ENCODE data around the gene MAB21L2. TPM values are rescaled to one million over a fixed set of nuclear protein-coding genes. Genes with fewer than 3 reads are reported as not detected.

Gene MAB21L2
- total and polyA plus RNA-seq, 2 of the 8 experiments (the other 6 are each of a cell fraction or from before 2014, with no cell fraction given) = 0.03 TPM; not detected in 1

- Histone ChIP-seq H4K8ac (ENCODE audit: extremely low read depth, insufficient read depth, low read length) (no peak overlapping the region), H3K4ac (replicated peaks; ENCODE audit: insufficient read length, low read depth, low read length) (no peak overlapping the region), H3K4me3 (ENCODE audit: extremely low read depth in 1 of 4, insufficient read depth in 2 of 4, low read depth in 3 of 4, low read length in 4 of 4) (no peak overlapping the region; a peak in 1 of 8 replicates), H3K79me2 (ENCODE audit: control insufficient read depth in 1 of 2, insufficient read depth in 2 of 2, low read length in 2 of 2) (no peaks in the 10 kb centered on the region), H3K4me2 (ENCODE audit: insufficient read depth in 1 of 2, low read depth in 2 of 2, low read length in 2 of 2) (peak overlapping the region in 1 of 2 experiments; percentile 80; a peak in 2 of 4 replicates), H3K9me3 (ENCODE audit: insufficient read depth in 2 of 2, low read depth in 1 of 2, low read length in 1 of 2) (no peaks in the 10 kb centered on the region), H2BK15ac (ENCODE audit: low read length) (no peak overlapping the region), H2BK20ac (ENCODE audit: low read length) (no peak overlapping the region), H2BK12ac (ENCODE audit: low read depth, low read length) (no peak overlapping the region), H3K36me3 (ENCODE audit: control insufficient read depth in 2 of 4, insufficient read depth in 4 of 4, low read length in 3 of 4) (no peaks in the 10 kb centered on the region; a peak in 2 of 8 replicates), H2BK120ac (replicated peaks; ENCODE audit: low read depth, low read length) (no peak overlapping the region), H4K91ac (replicated peaks; ENCODE audit: insufficient read length, low read length) (no peak overlapping the region), H3K27me3 (replicated peaks in 1 of 4; ENCODE audit: control insufficient read depth in 3 of 4, extremely low read depth in 1 of 4, insufficient read depth in 3 of 4, low read length in 3 of 4) (peaks cover 0 to 1% (median 0%) of the 10 kb centered on the region in 4 experiments; a peak in 2 of 7 replicates), H2BK5ac (ENCODE audit: low read depth, low read length) (no peak overlapping the region), H4K20me1 (replicated peaks in 1 of 2; ENCODE audit: control insufficient read depth in 1 of 2, insufficient read depth in 2 of 2, low read length in 2 of 2) (no peaks in the 10 kb centered on the region), H3K79me1 (ENCODE audit: low read depth, low read length) (no peaks in the 10 kb centered on the region), H3K14ac (ENCODE audit: insufficient read length) (no peak overlapping the region), H2AK5ac (ENCODE audit: low read depth, low read length) (no peak overlapping the region), H3K4me1 (replicated peaks in 1 of 4; ENCODE audit: control insufficient read depth in 3 of 4, insufficient read depth in 4 of 4, low read length in 3 of 4) (peaks cover 0 to 13% (median 5%) of the 10 kb centered on the region in 4 experiments; a peak in 4 of 7 replicates), H3K9ac (replicated peaks in 1 of 4; ENCODE audit: extremely low read depth in 1 of 4, low read depth in 3 of 4, low read length in 3 of 4) (no peak overlapping the region), H3K23ac (ENCODE audit: insufficient read length) (no peak overlapping the region), H3K23me2 (ENCODE audit: low read depth, low read length) (no peaks in the 10 kb centered on the region), H3K27ac (ENCODE audit: low read depth, low read length) (no peak overlapping the region), H3K56ac (replicated peaks; ENCODE audit: insufficient read length, low read depth, low read length) (no peak overlapping the region), H3K18ac (ENCODE audit: extremely low read depth, low read length) (no peak overlapping the region), H4K5ac (ENCODE audit: insufficient read length, low read depth, low read length) (no peak overlapping the region), H2AFZ (ENCODE audit: low read length) (no peak overlapping the region)
- CTCF ChIA-PET (ENCODE audit: partially characterized antibody) = interaction anchor here (0.6 to 1.3 kb wide), 5 partner anchors 11 to 537 kb away, joined by 3 to 4 read pairs (median 3); no protein-coding TSS in a partner anchor
- WGBS, 2 experiments (ENCODE audit: extremely low coverage in 1 of 2, insufficient coverage in 1 of 2, insufficient read length in 1 of 2, insufficient replicate concordance in 2 of 2, low coverage in 1 of 2, low lambda C conversion rate in 2 of 2, missing lambda C conversion rate in 1 of 2) = 89% methylated on average over 5 of the region's 5 CpGs; no CpG with 5 or more reads in 1 of the 2 experiments
- no peak for DNase-seq (ENCODE audit: low read depth in 1 of 2, low spot score in 2 of 2)
- POLR2A ChIA-PET (ENCODE audit: partially characterized antibody) = interaction anchor here (2.1 kb wide), 1 partner anchor 10 kb away, joined by 11 read pairs; no protein-coding TSS in a partner anchor
- no peak for FAIRE-seq
- TF ChIP-seq HDAC2 (IDR thresholded peaks at IDR 0.05; ENCODE audit: borderline replicate concordance in 1 of 2, low read depth in 2 of 2, low read length in 2 of 2) = no peak
- no peak for TF ChIP-seq TCF12 (IDR thresholded peaks at IDR 0.05; ENCODE audit: low read depth, low read length)
- no peak for TF ChIP-seq TEAD4 (IDR thresholded peaks at IDR 0.05; ENCODE audit: low read depth, low read length)
- no peak for TF ChIP-seq E2F6 (IDR thresholded peaks at IDR 0.05)
- TF ChIP-seq GTF2F1 (IDR thresholded peaks at IDR 0.05; ENCODE audit: borderline replicate concordance, low read depth, low read length) = no peak
- TF ChIP-seq ASH2L (IDR thresholded peaks at IDR 0.05; ENCODE audit: low read length) = no peak
- no peak for TF ChIP-seq MAFK (IDR thresholded peaks at IDR 0.05; ENCODE audit: low read depth, low read length)
- no peak for TF ChIP-seq GABPA (IDR thresholded peaks at IDR 0.05; ENCODE audit: borderline replicate concordance, insufficient read depth, low read length)
- TF ChIP-seq SRF (IDR thresholded peaks at IDR 0.05; ENCODE audit: low read depth, low read length) = no peak
Observed at GRCh38 chr4:150590631-150591030, 8.7 kb downstream of the MAB21L2 start.
